8988T (cell line): ENCODE results near the gene GDF10.

Experiments
- DNase-seq: peaks from one replicate; pipeline ENCODE4 v3.0.0; 2011

GDF10 gene

GRCh38 chr10:47318706-47319105 is 18.7 kb downstream of the GDF10 start:
- no peak for DNase-seq

DNA sequence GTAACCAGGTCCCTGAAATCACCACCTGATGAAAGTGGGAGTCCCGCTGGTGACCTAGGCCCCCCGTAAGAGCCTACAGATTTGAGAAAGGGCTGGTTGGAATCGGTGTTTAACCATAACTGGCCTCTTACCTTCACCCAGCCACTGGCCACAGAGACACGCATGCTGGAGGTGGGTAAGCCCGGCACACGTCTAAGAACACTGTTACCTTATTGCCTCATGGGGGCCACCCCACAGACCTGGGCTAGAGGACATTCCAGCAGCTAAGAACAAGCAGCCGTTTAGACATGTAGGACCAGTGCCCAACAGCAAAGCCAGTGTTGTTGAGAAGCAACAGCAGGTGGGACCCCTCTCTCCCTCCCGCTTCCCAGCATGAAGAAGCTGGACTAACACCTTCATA is 19.8 kb downstream of the GDF10 start:
- DNase-seq = no peak

GRCh38 chr10:47320812-47321211 is 20.8 kb downstream of the GDF10 start:
- no peak for DNase-seq

DNA sequence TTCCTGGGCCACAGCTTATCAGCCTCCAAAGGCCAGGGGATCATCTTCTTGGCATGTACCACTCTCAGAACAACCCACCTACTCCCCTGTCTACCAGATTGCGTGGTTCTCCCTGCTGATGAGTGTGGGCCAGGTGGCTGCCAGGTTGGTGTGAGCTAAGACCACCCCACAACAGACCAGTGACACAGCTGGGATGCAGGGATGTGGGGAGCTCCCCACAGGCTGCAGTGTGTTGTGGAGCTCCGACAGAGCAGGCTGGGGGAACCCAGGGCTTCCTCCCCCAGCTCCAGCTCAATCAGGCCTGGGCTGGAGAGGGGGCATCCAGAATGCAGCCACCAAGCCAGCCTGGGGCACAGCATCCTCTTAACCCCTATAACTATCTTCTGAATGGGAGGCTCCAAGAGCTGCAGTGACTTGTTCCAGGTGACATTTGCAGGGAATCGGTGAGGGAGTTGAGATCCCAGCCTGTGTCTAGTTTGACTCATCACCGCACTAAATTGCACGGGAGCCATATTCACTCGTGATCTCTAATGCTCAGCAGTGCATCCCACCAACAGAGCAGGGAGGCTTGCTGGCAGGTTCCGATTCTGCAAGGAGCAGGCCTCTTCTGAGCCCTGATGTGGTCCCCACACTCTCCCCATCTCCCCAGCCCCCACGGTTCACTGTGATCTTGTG is 21.7 kb downstream of the GDF10 start:
- no peak for DNase-seq

GRCh38 chr10:47322300-47323061 is 22.5 kb downstream of the GDF10 start, which contains the start of gene GDF2:
TSS of gene GDF2 (plus strand) at chr10:47322454. CDS start at chr10:47322669, 215 bp downstream.
- no peak for DNase-seq

- no peak for DNase-seq
These were observed 23.1 kb downstream of the GDF10 start for GRCh38 chr10:47323087-47323486.

DNA sequence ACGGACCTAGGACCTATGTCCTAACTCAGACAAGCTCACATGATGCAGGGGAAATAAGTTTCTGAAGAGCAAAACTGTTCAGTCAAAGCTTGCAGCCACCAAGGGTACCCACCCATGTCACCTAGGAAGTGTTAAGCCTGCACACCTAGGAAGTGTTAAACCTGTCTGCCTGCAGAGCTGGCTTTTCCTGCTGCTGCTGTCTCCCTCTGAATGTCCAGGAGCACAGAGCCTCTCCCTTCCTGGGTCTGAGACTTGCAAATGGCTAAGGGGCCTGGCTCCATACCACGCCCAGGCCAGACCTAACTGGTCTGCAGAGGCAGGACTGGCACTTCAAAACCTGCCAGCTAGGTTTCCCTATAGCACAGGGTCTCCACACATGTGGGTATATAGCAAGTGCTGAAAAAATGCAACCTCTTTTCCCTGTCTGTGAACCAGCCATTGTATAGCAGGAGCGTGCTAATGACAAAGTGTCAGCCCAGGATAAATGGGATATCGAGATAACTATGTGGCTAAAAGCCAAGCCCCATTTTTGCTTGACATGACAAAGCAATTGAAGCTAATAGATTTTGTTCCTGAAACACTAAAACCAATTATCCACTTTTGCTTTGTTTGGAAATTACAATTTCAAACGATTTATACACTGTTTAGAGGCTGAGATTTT is 23.8 kb downstream of the GDF10 start:
- no peak for DNase-seq

GRCh38 chr10:47325303-47326291 is 25.6 kb downstream of the GDF10 start:
- DNase-seq = no peak

- no peak for DNase-seq
These were observed 26.4 kb downstream of the GDF10 start for GRCh38 chr10:47326306-47326926.

DNA sequence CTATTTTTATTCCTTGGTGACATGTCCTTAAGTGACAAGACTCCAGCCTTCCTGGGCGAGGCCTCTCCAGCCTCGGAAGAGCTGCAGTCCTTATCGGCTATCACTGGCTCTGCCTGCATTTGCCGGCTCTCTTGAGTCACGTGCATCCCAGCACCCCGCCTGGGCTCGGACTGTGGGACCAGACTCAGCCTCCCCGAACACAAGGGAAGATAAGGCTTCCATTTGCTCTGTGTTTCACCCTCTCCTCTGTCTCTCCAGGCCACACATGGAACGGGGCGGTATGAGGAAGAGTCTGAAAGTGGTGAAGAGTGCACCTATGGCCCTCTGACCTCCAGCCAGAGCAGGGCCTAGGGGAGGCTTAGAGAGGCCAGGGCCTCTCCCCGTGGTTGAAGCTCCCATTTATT is 26.9 kb downstream of the GDF10 start:
- no peak for DNase-seq

DNA sequence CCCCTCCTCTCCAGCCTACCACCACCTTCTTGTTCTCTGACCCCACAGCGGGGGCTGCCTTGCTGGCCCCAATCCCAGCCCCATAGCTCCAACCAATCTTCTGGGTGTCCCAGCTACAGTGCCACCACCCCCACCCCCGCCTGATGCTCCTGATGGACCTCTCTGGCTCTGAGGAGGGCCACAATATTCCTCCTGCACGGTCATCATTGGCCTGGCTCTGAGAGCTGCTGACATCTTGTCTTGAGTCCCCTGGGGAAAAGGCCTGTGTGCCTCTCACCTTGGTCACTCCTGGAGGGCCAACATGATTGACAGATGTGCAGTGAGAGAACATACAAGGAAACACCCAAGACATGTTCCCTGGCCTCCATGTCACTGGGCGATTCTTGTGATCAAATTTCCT is 29.9 kb downstream of the GDF10 start:
- DNase-seq = no peak

DNA sequence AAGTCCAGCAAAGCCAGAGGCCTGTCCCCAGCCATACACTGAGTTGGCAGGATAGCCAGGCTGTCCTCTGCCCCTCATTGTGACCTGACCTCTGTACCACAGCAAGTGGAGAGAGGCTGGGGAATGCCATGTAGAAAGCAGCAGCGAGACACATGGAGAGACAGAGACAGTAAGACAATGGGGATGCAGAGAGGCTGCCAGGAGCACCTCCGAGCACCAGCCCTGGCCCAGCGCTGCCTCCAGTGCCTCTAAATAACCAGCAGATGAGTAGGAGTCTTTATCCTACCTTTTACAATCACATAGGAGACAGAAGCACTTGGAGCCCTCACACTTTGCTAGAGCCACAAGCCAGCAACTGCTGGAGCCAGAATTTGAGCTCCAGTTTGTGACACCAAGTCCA is 30.4 kb downstream of the GDF10 start:
- no peak for DNase-seq

DNA sequence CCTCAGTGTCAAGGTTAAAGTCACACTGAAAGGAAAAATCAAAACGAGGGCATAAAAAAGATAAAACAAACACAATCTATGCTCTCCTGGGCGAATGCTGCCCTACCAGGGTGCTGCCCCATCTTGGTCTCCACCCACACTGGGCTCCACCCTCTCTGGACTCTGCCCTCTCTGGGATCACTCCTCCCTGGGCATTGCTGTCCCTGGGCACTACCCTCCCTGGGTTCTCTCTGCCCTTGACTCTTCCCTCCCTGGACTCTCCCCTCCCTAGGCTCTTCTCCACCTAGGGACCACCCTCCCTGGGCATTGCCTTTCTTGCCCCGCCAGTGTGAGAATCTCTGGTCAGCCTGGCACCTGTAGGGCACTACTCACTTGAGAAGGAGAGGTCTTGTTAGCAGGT is 30.8 kb downstream of the GDF10 start:
- no peak for DNase-seq

DNA sequence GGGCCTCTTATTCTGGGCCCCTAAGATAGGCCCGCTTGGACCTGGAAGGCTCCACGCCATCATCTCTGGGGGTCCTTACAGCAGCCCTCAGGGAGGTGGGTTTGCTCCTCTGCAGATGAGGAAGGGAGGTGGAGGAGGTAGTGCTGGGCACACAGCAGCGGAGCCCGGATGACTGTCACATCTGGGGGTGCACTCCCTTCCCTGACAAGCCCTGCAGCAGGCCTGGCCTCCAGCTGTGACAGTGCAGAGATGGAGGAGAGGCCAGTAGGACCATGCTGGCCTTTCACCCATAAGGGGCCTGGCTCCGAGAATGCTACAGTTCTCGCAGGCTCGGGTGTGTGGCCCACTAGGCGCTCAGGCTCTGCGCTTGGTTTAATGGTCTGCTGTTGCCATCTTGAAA is 31.5 kb downstream of the GDF10 start:
- no peak for DNase-seq

GRCh38 chr10:47331954-47332353 is 32.0 kb downstream of the GDF10 start:
- no peak for DNase-seq

- DNase-seq = no peak
These were observed 32.4 kb downstream of the GDF10 start for GRCh38 chr10:47332371-47332770.

DNA sequence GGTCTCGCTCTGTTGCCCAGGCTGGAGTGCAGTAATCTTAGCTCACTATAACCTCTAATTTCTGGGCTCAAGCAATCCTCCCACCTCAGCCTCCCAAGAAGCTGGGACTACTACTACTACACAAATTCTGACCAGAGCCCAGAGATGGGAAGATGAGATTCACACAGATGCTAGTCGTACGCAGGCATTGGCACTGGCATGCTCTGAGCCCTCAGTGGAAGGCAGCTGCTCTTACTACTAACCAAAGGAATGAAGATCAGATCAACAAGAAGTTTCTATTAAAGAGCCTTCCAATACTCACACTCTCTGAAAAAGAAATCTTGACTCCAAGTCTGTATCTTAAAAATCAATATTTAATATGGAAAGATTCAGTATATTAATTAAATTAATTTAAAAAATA is 32.9 kb downstream of the GDF10 start:
- no peak for DNase-seq

GRCh38 chr10:47333532-47333931 is 33.5 kb downstream of the GDF10 start:
- no peak for DNase-seq

- no peak for DNase-seq
These were observed 34.7 kb downstream of the GDF10 start for GRCh38 chr10:47334466-47335295.

- DNase-seq = no peak
These were observed 35.9 kb downstream of the GDF10 start for GRCh38 chr10:47335906-47336305.

DNA sequence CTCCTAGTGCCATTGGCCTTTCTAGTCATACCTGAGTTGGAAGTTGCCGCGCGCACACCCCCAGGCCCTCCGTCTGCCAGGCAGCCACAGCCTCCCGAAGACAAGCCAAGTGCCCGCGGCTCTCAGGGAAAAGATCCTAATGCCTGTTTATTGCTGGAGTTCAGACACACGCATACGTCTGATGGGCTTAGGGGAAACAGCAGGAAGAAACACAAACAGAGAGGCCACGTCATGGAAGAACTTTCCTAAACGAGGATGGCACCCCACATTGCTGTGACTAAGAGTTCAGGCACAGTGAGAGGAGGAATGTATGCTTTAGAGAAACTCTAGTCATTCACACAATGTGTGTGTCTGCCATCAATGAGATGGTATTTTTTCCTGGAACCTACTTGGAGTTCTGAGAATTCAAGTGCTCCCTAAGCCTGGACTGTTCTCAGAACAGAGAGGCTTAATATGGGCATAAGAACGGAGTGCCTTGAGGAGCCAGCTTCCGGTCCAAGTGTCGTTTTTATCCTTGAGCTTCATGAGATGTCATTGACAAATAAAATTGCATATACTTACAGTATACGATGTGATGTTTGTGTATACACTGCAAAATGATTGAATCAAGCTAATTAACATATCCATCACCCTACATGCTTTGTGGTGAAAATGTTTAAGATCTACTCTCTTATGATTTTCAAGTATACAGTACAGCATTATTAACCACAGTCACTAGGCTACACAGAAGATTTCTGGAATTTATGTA is 36.6 kb downstream of the GDF10 start:
- DNase-seq = no peak
